GM21737 (cell line): Measurements from ENCODE around the gene GOLGA8K.
"Not testable (repeated sequence)": the region's sequence is repeated elsewhere in the genome, so short reads cannot be mapped to it uniquely, and the experiment has no call there.

Experiments
- ATAC-seq: cut with Tn5 transposase; IDR thresholded peaks from one replicate; pipeline ENCODE4 v1.9.1; 2021; ENCODE audit warnings: mild to moderate bottlenecking, moderate library complexity; ENCODE audit not compliant: unreplicated experiment

GOLGA8K gene

DNA sequence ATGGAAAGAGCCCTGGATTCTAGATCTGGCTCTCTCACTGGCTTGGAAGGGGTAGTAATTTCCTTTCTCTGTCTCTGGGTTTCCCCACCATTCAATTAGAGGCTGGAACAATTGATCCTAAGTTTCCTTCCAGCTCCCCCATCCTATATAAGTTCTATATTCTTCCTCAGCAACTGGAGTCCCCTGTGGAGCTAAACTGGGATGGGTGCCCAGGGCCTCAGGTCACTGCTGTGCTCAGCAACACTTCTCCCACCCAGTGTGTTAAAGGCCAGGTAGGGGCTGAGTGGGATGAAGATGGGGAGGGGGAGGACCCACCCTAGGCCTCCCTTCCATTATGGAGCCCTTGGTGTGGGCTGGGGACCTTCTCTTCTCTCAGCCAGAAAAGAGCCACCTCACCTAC is 46.2 kb downstream of the GOLGA8K start:
- not testable (repeated sequence) for ATAC-seq

DNA sequence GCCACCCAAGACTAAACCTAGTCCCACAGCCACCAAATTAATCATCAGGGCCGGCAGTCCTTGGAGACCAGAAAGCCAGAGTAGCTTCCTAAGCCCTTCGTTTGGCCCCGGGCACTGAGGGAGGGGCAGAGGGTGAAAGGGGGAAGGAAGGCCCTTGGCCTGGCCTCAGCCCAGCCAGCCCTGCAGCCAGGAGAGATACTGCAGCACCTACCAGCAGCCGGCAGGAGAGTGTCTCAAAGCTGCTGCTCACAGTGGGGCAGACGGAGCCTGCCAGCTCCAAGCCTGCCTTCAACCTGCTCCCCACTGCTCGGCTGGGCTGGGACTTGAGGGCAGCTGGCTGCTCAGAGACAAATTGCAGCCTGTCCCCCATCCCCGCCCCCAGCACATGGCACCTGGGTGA is 50.3 kb downstream of the GOLGA8K start:
- ATAC-seq = not testable (repeated sequence)

DNA sequence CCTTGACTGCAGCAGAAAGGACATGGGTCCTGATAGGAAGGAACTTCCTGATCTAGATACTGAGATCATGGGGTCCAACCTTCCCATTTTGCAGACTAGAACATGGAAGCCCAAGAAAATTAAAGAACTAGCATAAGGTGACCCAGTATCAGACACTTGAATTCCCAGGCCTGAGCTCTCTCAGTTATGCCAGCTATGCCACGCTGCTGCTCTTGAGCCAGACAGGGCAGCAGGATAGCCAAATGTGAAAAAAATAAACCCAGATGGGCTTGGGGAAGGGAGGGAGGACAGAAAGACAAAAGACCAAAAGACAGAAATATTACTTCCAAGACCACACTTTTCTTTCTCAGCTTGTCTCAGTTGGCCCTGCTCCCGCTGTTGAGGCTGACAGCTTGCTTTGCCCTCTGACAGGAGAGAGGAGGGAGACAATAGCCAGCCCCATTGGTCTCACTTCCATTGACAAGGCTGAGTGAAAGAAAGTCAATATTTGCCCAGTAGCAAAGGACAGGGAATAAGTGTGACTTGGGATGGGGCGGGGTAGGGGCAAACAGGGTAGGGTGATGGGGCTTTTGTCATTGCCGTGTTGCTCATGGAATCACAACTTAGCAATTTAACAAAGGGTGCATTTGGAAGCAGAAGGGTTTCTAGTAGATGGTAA is 52.4 kb downstream of the GOLGA8K start:
- ATAC-seq = not testable (repeated sequence)

- not testable (repeated sequence) for ATAC-seq
Observed at GRCh38 chr15:32347037-32347436, 56.1 kb downstream of the GOLGA8K start.

GRCh38 chr15:32345978-32346547 is 57.0 kb downstream of the GOLGA8K start:
- not testable (repeated sequence) for ATAC-seq

DNA sequence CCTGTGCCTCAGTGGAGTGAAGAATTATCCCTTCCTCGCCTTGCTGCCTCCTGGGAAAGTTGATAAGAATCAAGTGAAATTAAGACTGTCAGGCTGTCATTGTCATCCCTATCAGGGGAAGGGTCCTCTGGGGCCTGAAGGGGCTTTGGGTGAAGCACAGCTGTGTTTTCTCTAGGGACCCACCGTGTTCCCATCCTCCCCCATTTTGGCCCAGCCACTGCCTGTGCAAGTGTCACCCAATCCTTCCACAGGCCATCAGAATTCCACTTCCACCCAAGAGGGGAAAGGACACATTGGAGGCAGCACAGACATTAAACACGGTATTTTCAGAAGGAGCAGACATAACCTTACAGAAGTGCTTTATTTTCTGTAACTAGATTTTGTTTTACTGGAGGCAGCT is 59.2 kb downstream of the GOLGA8K start:
- ATAC-seq = not testable (repeated sequence)
